Neural cell (in vitro differentiated cells): ENCODE results near the gene TMEM53. TPM values are rescaled to one million over a fixed set of nuclear protein-coding genes. Genes with fewer than 3 reads are reported as not detected.

Experiments
- H2AFZ ChIP-seq: fragments of 200-600, 300-800 bp; sonication (generic), shearing (Covaris generic); 2 replicates; pipeline ENCODE4 v1.6.0; 2014; ENCODE audit warnings: low read depth, mild to moderate bottlenecking, antibody characterized with exemption, low read length, moderate library complexity
- H3F3A ChIP-seq: fragments of 200-600 bp; shearing (Covaris generic); 2 replicates; pipeline ENCODE4 v1.6.1; 2016; ENCODE audit warnings: mild to moderate bottlenecking, moderate library complexity, mixed read lengths, antibody characterized with exemption, low read length; ENCODE audit not compliant: insufficient read depth, poor library complexity, severe bottlenecking
- H3K27ac ChIP-seq: fragments of 200-600, 300-800 bp; sonication (generic), shearing (Covaris generic); 2 replicates; pipeline ENCODE4 v1.5.1; 2014; ENCODE audit warnings: mild to moderate bottlenecking, low read length, moderate library complexity
- H3K27me3 ChIP-seq: fragments of 300-800, 200-600 bp; sonication (generic), shearing (Covaris generic); 2 replicates; pipeline ENCODE4 v1.6.0; 2014; ENCODE audit warnings: mild to moderate bottlenecking, low read depth, low read length, moderate library complexity; ENCODE audit not compliant: insufficient read depth
- H3K36me3 ChIP-seq: fragments of 300-800, 200-600 bp; sonication (generic), shearing (Covaris generic); 2 replicates; pipeline ENCODE4 v1.5.1; 2014; ENCODE audit warnings: mild to moderate bottlenecking, antibody characterized with exemption, low read length, moderate library complexity; ENCODE audit not compliant: insufficient read depth
- H3K4me2 ChIP-seq: fragments of 300-800, 200-600 bp; sonication (generic), shearing (Covaris generic); 2 replicates; pipeline ENCODE4 v1.6.0; 2014; ENCODE audit warnings: mild to moderate bottlenecking, low read length
- H3K4me3 ChIP-seq: fragments of 300-800, 200-600 bp; sonication (generic), shearing (Covaris generic); 2 replicates; pipeline ENCODE4 v1.5.1; 2014; ENCODE audit warnings: mild to moderate bottlenecking, low read length, moderate library complexity
- H3K79me2 ChIP-seq: fragments of 200-600 bp; shearing (Covaris generic); replicated peaks from 2 replicates; pipeline ENCODE4 v1.6.0; 2014; ENCODE audit warnings: mild to moderate bottlenecking, low read length, moderate library complexity; ENCODE audit not compliant: insufficient read depth
- H3K9ac ChIP-seq: fragments of 300-800, 200-600 bp; sonication (generic), shearing (Covaris generic); 2 replicates; pipeline ENCODE4 v1.6.1; 2016; ENCODE audit warnings: mild to moderate bottlenecking, low read length, mixed read lengths
- H3K9me2 ChIP-seq: fragments of 200-600 bp; shearing (Covaris generic); 2 replicates; pipeline ENCODE4 v1.6.1; 2016; ENCODE audit warnings: mild to moderate bottlenecking, low read length, mixed read lengths; ENCODE audit not compliant: insufficient read depth
- H3K9me3 ChIP-seq: fragments of 200-600, 300-800 bp; sonication (generic), shearing (Covaris generic); 2 replicates; pipeline ENCODE4 v1.6.1; 2016; ENCODE audit warnings: mild to moderate bottlenecking, mixed run types, low read length, moderate library complexity, mixed read lengths
- H4K20me1 ChIP-seq: fragments of 200-600 bp; shearing (Covaris generic); 2 replicates; pipeline ENCODE4 v1.6.1; 2016; ENCODE audit warnings: mild to moderate bottlenecking, mixed run types; ENCODE audit not compliant: insufficient read depth
- EP300 ChIP-seq: fragments of 450-650 bp; conservative IDR thresholded peaks from 2 replicates; pipeline ENCODE4 v1.6.1; 2014; ENCODE audit warnings: antibody characterized with exemption, mild to moderate bottlenecking, moderate library complexity; ENCODE audit not compliant: poor library complexity, severe bottlenecking
- EZH2 ChIP-seq: fragments of 200-600, 300-800 bp; shearing (Covaris generic), sonication (generic); IDR thresholded peaks from 2 replicates; pipeline ENCODE4 v1.6.1; 2014; ENCODE audit warnings: antibody characterized with exemption, low read length, borderline replicate concordance, mild to moderate bottlenecking; ENCODE audit not compliant: insufficient read depth, poor library complexity, severe bottlenecking
- MXI1 ChIP-seq: fragments of 450-650 bp; conservative IDR thresholded peaks from 2 replicates; pipeline ENCODE4 v1.6.1; 2014; ENCODE audit warnings: antibody characterized with exemption, mild to moderate bottlenecking; ENCODE audit not compliant: poor library complexity, severe bottlenecking
- POLR2AphosphoS5 ChIP-seq: IDR thresholded peaks from 2 replicates; pipeline ENCODE4 v1.6.1; 2012
- RAD21 ChIP-seq: fragments of 450-650 bp; conservative IDR thresholded peaks from 2 replicates; pipeline ENCODE4 v1.6.1; 2014; ENCODE audit warnings: antibody characterized with exemption, mild to moderate bottlenecking, moderate library complexity
- SMC3 ChIP-seq: fragments of 450-650 bp; conservative IDR thresholded peaks from 2 replicates; pipeline ENCODE4 v1.6.1; 2014; ENCODE audit warnings: antibody characterized with exemption, mild to moderate bottlenecking, moderate library complexity; ENCODE audit not compliant: poor library complexity
- TAF1 ChIP-seq: IDR thresholded peaks from 2 replicates; pipeline ENCODE4 v1.6.1; 2012; ENCODE audit warnings: low read depth
- polyA plus RNA-seq: library from polyadenylated mRNA; depleted of rRNA; stranded (reverse); fragments of >200 nt; gene quantifications from 2 replicates; pipeline ENCODE4 v1.2.3, GENCODE V29; 2014
- TF ChIP-seq, protein P1 (sequence below): fragments of 450-650 bp; IDR thresholded peaks from 2 replicates; pipeline ENCODE4 v1.5.1; 2014; ENCODE audit warnings: antibody characterized with exemption, mild to moderate bottlenecking, moderate library complexity; ENCODE audit not compliant: poor library complexity, severe bottlenecking
- TF ChIP-seq, protein P2 (sequence below): IDR thresholded peaks from 2 replicates; pipeline ENCODE4 v1.6.1; 2012; ENCODE audit warnings: borderline replicate concordance

The TMEM53 gene
- polyA plus RNA-seq, 1 donor from 2014 or later, result 13.4 TPM

DNA sequence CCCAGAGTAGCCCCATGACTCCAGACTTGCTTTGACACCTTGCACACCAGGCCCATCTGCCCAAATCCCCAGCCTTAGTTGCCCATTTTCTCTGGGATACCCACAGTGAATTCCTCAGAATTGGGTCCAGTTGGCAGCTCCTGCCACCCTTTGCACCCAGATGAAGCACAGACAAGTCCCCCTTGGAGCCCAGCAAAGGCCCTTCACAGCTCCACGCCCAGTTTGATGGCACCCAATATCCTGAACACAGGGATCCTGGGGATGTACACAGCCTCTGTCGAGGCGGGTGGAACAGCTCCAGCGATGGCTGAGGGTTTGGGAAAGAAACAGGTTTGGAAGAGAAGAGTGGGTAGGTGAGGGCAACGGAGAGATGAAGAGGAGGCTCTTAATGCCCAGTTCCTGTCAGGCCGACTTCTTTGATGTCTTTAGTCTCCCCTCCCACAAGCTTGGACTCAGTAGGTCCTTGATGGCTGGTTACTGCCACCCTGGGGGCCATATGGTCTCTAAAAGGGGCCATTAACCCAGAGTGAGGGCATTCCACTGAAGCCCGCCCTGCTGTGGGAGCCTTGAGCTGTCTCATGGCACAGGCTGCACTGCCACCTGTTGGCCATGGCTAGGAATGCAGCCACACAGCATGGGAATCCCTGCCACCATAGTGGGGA, 21.7 kb downstream of the TMEM53 start:
- H3K9me2 ChIP-seq, result no peaks in the 10 kb centered on the region
- no peaks in the 10 kb centered on the region for H3F3A ChIP-seq
- no peaks in the 10 kb centered on the region for H3K79me2 ChIP-seq
- TF ChIP-seq, protein P1, sequence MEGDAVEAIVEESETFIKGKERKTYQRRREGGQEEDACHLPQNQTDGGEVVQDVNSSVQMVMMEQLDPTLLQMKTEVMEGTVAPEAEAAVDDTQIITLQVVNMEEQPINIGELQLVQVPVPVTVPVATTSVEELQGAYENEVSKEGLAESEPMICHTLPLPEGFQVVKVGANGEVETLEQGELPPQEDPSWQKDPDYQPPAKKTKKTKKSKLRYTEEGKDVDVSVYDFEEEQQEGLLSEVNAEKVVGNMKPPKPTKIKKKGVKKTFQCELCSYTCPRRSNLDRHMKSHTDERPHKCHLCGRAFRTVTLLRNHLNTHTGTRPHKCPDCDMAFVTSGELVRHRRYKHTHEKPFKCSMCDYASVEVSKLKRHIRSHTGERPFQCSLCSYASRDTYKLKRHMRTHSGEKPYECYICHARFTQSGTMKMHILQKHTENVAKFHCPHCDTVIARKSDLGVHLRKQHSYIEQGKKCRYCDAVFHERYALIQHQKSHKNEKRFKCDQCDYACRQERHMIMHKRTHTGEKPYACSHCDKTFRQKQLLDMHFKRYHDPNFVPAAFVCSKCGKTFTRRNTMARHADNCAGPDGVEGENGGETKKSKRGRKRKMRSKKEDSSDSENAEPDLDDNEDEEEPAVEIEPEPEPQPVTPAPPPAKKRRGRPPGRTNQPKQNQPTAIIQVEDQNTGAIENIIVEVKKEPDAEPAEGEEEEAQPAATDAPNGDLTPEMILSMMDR, result peak; percentile 98
- TF ChIP-seq MXI1 (no peak), POLR2AphosphoS5 (no peak), TAF1 (no peak), EP300 (no peak), SMC3 (peak; percentile 96), EZH2 (no peak), RAD21 (peak; percentile 99)
- TF ChIP-seq, protein P2, sequence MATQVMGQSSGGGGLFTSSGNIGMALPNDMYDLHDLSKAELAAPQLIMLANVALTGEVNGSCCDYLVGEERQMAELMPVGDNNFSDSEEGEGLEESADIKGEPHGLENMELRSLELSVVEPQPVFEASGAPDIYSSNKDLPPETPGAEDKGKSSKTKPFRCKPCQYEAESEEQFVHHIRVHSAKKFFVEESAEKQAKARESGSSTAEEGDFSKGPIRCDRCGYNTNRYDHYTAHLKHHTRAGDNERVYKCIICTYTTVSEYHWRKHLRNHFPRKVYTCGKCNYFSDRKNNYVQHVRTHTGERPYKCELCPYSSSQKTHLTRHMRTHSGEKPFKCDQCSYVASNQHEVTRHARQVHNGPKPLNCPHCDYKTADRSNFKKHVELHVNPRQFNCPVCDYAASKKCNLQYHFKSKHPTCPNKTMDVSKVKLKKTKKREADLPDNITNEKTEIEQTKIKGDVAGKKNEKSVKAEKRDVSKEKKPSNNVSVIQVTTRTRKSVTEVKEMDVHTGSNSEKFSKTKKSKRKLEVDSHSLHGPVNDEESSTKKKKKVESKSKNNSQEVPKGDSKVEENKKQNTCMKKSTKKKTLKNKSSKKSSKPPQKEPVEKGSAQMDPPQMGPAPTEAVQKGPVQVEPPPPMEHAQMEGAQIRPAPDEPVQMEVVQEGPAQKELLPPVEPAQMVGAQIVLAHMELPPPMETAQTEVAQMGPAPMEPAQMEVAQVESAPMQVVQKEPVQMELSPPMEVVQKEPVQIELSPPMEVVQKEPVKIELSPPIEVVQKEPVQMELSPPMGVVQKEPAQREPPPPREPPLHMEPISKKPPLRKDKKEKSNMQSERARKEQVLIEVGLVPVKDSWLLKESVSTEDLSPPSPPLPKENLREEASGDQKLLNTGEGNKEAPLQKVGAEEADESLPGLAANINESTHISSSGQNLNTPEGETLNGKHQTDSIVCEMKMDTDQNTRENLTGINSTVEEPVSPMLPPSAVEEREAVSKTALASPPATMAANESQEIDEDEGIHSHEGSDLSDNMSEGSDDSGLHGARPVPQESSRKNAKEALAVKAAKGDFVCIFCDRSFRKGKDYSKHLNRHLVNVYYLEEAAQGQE, result no peak
- H3K27me3 ChIP-seq, result no peaks in the 10 kb centered on the region
- H2AFZ ChIP-seq, result no peak overlapping the region
- H3K27ac ChIP-seq, result no peak overlapping the region
- no peak overlapping the region for H3K9ac ChIP-seq
- no peak overlapping the region for H3K4me3 ChIP-seq
- no peaks in the 10 kb centered on the region for H3K9me3 ChIP-seq
- H4K20me1 ChIP-seq, result no peaks in the 10 kb centered on the region
- no peaks in the 10 kb centered on the region for H3K36me3 ChIP-seq
- H3K4me2 ChIP-seq, result no peak overlapping the region

DNA sequence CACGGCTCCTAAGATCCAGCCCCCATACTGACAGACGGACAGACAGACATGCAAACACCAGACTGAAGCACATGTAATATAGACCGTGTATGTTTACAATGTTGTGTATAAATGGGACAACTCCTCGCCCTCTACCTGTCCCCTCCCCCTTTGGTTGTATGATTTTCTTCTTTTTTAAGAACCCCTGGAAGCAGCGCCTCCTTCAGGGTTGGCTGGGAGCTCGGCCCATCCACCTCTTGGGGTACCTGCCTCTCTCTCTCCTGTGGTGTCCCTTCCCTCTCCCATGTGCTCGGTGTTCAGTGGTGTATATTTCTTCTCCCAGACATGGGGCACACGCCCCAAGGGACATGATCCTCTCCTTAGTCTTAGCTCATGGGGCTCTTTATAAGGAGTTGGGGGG, 23.2 kb downstream of the TMEM53 start:
- Histone ChIP-seq H3K4me2 (no peak overlapping the region), H3K27ac (no peak overlapping the region), H3K4me3 (no peak overlapping the region), H3K79me2 (no peaks in the 10 kb centered on the region), H3K9me3 (no peaks in the 10 kb centered on the region), H3K36me3 (no peaks in the 10 kb centered on the region), H2AFZ (no peak overlapping the region), H3K9me2 (no peaks in the 10 kb centered on the region), H3K9ac (no peak overlapping the region), H3F3A (no peaks in the 10 kb centered on the region), H3K27me3 (no peaks in the 10 kb centered on the region), H4K20me1 (no peaks in the 10 kb centered on the region)
- TF ChIP-seq POLR2AphosphoS5 (no peak), MXI1 (no peak), RAD21 (no peak), EP300 (no peak), TAF1 (no peak), EZH2 (no peak), SMC3 (no peak)
- TF ChIP-seq, protein P1, result no peak
- TF ChIP-seq, protein P2, result no peak
